ENCODE measurements around the gene LAMTOR2. TPM values are rescaled to one million over a fixed set of nuclear protein-coding genes. Genes with fewer than 3 reads are reported as not detected.

Gene LAMTOR2
- total RNA-seq, 4 donors from 2014 or later, result 14.7 to 76.8 (median 41.1) TPM

GRCh38 chr1:156072251-156072650 lies 17.7 kb downstream of the LAMTOR2 start:
- Histone ChIP-seq H3K27ac (no peak overlapping the region), H3K9me3 (no peaks in the 10 kb centered on the region), H3K27me3 (no peaks in the 10 kb centered on the region), H3K36me3 (peaks cover 0 to 4% of the 10 kb centered on the region in 2 donors), H3K4me1 (peaks cover 0 to 13% of the 10 kb centered on the region in 2 donors), H3K4me3 (replicated peaks in 1 of 3) (no peak overlapping the region)
- no peak for TF ChIP-seq CTCF (IDR thresholded peaks at IDR 0.05)
- TF ChIP-seq POLR2A (IDR thresholded peaks at IDR 0.05), result no peak
- WGBS, 2 donors, result 60 to 63% methylated on average over 6 of the region's 6 CpGs
- intact Hi-C loops (cut with DNase I), result no loop called here
- no peak for DNase-seq

GRCh38 chr1:156073110-156073687 lies 18.6 kb downstream of the LAMTOR2 start:
- Histone ChIP-seq H3K27ac (no peak overlapping the region), H3K9me3 (no peaks in the 10 kb centered on the region), H3K27me3 (no peaks in the 10 kb centered on the region), H3K4me3 (replicated peaks in 1 of 3) (no peak overlapping the region), H3K4me1 (peaks cover 0 to 13% of the 10 kb centered on the region in 2 donors), H3K36me3 (peaks cover 0 to 4% of the 10 kb centered on the region in 2 donors)
- no peak for DNase-seq
- 0 to 18% methylated on average over 1 of the region's 1 CpG for WGBS, 2 donors
- intact Hi-C loops (cut with DNase I), result no loop called here
- TF ChIP-seq CTCF (IDR thresholded peaks at IDR 0.05), result no peak

GRCh38 chr1:156073740-156074139 lies 19.2 kb downstream of the LAMTOR2 start:
- WGBS, 2 donors, result 58 to 64% methylated on average over 5 of the region's 5 CpGs
- intact Hi-C loops (cut with DNase I), result no loop called here
- no peak for DNase-seq
- Histone ChIP-seq H3K27me3 (no peaks in the 10 kb centered on the region), H3K36me3 (peaks cover 0 to 4% of the 10 kb centered on the region in 2 donors), H3K27ac (no peak overlapping the region), H3K9me3 (no peaks in the 10 kb centered on the region), H3K4me3 (replicated peaks in 1 of 3) (no peak overlapping the region), H3K4me1 (peaks cover 0 to 13% of the 10 kb centered on the region in 2 donors)
- TF ChIP-seq CTCF (IDR thresholded peaks at IDR 0.05) (no peak), POLR2A (IDR thresholded peaks at IDR 0.05) (no peak)

- TF ChIP-seq CTCF (IDR thresholded peaks at IDR 0.05) (no peak), POLR2A (IDR thresholded peaks at IDR 0.05) (no peak)
- Histone ChIP-seq H3K4me3 (replicated peaks in 1 of 3) (no peak overlapping the region), H3K36me3 (peaks cover 0 to 2% of the 10 kb centered on the region in 2 donors), H3K27ac (no peak overlapping the region), H3K4me1 (peaks cover 0 to 13% of the 10 kb centered on the region in 2 donors), H3K27me3 (no peaks in the 10 kb centered on the region), H3K9me3 (no peaks in the 10 kb centered on the region)
- 65 to 73% methylated on average over 8 of the region's 8 CpGs for WGBS, 2 donors
- DNase-seq, result no peak
- intact Hi-C loops (cut with DNase I), result no loop called here
Measured at GRCh38 chr1:156074661-156075060, 20.1 kb downstream of the LAMTOR2 start.

GRCh38 chr1:156075162-156075561 lies 20.6 kb downstream of the LAMTOR2 start:
- H3K36me3 ChIP-seq, result no peaks in the 10 kb centered on the region
- H3K27ac ChIP-seq, result no peak overlapping the region

More at GRCh38 chr1:156075162-156075561, 20.6 kb downstream of the LAMTOR2 start:
- Histone ChIP-seq H3K9me3 (no peaks in the 10 kb centered on the region), H3K27me3 (no peaks in the 10 kb centered on the region), H3K4me1 (peaks cover 0 to 13% of the 10 kb centered on the region in 2 donors), H3K4me3 (replicated peaks in 1 of 3) (no peak overlapping the region)
- TF ChIP-seq POLR2A (IDR thresholded peaks at IDR 0.05) (no peak), CTCF (IDR thresholded peaks at IDR 0.05) (no peak)
- DNase-seq, result no peak
- intact Hi-C loops (cut with DNase I), result no loop called here
- 57 to 62% methylated on average over 3 of the region's 3 CpGs for WGBS, 2 donors

Data from thyroid gland (tissue), 4 donors.